ENCODE data around the gene DDIAS.
"Not testable (repeated sequence)": the region's sequence is repeated elsewhere in the genome, so short reads cannot be mapped to it uniquely, and the experiment has no call there.

The DDIAS gene, protein sequence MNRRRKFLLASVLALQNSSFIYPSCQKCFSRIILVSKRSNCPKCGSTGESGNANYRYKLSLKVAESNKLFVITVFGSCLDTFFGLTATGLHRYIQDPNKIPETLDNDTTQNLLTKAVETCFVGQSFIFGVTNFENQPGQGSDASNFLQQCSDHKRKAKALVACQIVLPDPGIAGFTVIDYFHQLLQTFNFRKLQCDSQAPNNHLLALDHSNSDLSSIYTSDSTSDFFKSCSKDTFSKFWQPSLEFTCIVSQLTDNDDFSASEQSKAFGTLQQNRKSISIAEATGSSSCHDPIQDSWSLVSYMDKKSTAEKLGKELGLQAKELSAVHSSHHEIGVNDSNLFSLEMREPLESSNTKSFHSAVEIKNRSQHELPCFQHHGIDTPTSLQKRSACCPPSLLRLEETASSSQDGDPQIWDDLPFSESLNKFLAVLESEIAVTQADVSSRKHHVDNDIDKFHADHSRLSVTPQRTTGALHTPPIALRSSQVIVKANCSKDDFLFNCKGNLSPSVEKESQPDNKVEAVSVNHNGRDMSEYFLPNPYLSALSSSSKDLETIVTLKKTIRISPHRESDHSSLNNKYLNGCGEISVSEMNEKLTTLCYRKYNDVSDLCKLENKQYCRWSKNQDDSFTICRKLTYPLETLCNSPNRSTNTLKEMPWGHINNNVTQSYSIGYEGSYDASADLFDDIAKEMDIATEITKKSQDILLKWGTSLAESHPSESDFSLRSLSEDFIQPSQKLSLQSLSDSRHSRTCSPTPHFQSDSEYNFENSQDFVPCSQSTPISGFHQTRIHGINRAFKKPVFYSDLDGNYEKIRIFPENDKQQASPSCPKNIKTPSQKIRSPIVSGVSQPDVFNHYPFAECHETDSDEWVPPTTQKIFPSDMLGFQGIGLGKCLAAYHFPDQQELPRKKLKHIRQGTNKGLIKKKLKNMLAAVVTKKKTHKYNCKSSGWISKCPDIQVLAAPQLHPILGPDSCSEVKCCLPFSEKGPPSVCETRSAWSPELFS

DNA sequence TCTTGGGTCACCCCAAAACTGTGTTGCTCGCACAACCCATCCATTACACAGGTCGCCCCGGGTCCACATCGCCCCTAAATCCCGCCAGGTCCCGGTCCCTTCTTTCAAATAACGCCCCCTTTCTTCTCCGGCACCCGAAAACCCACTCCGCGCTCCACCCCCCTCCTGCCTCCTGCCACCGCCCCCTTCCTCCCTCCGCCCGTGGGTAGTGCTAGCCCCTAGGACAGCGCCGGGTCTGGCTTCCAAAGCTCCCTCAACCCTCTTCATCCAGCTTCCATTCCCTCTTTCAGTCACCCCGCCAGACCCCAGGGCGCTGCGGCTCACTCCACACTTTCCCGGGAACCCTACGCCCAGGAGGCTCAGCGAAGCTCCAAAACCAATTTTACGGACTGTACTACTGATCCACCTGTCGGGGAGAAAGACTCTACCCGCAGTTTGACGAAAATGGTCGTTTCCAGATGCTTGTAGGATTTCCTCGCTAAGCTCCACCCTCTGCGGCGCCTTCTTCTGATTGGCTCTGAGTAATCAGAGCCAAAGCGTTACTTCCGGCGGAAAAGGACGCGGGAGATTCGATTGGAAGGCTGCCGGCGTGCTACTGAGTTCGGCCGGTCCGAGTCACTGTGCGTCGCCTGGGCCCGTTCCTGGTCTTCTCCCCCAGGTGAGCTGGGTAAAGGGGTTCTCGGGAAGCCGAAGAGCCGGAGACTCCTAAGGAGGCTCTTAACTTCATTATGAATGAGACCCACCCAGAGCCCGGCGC, at the start of gene DDIAS:
TSS of gene DDIAS (plus strand) at position 572 of the 757 bp plus-strand sequence. CDS start 13,003 bp downstream, outside the sequence.
- peak; percentile 89 for DNase-seq

DNA sequence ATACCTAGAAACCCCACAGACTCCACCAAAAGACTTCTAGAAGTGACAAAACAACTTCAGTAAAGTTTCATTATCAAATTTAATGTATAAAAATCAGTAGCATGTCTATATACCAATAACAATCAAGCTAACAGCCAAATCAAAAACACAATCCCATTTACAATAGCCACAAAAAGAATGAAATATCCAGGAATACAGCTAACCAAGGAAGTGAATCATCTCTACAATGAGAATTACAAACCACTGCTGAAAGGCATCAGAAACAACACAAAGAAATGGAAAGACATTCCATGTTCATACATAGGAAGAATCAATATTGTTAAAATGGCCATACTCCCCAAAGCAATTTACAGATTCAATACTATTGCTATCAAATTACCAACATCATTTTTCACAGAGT, 47.3 kb upstream of the DDIAS start:
- no peak for DNase-seq

DNA sequence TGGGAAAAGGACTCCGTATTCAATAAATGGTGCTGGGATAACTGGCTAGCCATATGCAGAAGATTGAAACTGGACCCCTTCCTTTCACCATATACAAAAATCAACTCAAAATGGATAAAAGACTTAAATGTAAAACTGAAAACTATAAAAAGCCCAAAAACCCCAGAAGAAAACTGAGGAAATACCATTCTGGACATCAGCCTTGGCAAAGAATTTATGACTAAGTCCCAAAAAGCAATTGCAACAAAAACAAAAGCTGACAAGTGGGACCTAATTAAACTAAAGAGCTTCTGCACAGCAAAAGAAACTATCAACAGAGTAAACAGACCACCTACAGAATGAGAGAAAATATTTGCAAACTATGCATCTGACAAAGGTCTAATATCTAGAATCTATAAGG, 46.6 kb upstream of the DDIAS start:
- not testable (repeated sequence) for DNase-seq

DNA sequence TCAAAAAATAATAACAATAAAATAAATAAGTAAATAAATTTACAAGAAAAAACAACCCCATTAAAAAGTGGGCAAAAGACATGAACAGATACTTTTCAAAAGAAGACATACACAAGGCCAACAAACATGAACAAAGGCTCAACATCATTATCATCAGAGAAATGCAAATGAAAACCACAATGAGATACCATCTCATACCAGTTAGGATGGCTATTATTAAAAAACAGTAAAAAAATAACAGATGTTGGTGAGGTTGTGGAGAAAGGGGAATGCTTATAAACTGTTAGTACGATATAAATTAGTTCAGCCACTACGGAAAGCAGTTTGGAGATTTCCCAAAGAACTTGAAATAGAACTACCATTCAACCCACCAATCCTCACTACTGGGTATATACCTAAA, 45.9 kb upstream of the DDIAS start:
- DNase-seq = no peak

DNA sequence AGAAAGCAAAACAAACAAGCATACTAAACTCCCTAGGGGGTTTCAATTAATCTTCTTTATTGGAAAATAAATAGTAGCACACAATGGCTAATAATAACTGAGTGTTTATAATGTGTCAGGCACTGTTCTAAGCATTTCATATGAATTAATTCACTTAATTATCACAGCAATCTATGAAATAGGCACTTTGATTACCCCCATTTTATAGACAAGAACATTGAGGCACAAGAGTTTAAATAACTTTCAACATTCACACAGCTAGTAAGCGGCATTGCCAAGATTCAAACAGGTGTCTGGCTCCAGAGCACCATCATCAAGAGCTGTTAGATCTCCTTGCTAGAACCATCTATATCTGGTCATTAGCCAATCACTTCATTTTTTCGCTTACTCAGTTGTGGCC, 44.4 kb upstream of the DDIAS start:
- no peak for DNase-seq

DNA sequence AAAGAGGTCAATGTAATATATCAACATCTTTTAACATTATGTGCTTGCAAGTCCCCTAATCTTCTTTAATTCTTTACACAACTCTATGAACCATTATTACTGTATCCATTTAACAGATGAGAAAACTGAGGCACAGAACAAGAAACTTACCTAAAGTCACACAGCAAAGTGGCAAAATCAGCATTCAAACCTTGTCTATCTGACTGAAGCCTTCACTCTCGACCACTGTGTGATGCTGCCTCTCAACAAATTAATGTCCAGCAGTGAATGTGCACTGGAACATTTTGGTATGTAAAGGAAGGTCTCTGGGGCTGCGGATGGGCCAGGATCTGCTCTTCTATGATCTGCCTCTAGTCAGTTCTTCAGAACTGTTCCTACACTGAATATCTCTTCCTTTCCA, 43.4 kb upstream of the DDIAS start:
- DNase-seq = no peak

DNA sequence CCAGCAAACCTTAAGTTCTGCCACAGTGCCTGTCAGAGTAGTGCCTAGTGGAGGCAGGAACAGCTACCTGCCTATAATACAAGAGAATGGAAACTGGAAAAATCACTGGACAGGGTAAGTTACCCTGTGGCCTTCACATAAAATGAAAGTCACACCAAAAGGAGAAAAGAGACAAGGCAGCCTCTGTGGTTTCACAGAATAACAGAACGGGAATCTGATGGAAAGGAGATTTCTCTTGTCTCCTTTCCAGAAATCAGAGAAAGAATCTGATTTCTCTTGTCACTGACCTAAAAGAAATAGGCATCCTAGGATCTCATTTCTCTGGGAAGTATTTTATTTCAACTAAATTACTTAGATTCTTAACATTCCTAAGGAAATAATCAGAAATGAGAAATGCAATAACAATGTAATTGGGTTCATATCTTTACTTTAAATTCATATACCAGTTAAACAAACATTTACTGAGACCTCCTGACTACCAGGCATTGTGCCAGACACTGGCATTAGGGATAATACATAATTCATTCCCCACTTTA, 42.9 kb upstream of the DDIAS start:
- no peak for DNase-seq

DNA sequence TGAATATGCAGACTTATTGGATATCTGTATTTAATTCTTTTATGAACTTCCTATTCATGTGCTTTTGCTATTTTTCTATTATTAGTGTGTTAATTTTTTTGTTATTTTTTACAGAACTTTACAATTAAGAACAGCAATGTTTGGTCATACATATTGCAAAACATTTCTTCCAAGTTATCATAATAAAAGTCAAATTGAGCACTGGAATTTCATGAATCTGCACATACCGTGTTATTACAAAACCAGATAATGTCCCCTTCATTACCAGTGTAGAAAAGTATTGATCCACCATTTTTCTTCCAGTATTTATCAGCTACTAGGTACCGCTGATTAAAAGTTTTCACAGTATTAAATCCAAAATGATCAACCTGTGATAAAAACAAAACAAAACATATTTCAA, 41.8 kb upstream of the DDIAS start:
- DNase-seq = no peak

DNA sequence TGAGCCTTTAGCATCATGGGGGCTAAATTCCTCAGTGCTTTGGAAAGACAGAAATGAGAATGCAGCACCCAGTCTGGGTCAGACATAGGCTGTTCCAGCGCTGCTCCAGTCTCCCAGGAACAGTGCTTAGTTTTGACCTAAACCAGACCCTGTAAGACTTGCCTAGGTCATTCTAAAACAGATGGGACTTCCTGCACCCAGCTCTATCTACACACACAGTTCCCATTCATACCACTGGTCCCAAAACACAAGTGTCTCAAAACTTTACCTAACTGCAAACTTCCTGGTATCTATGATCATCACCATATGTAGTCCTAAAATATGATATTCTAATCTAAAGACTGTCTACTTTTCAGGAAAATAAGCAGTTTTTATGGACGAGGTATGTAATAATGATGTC, 39.2 kb upstream of the DDIAS start:
- DNase-seq = no peak

DNA sequence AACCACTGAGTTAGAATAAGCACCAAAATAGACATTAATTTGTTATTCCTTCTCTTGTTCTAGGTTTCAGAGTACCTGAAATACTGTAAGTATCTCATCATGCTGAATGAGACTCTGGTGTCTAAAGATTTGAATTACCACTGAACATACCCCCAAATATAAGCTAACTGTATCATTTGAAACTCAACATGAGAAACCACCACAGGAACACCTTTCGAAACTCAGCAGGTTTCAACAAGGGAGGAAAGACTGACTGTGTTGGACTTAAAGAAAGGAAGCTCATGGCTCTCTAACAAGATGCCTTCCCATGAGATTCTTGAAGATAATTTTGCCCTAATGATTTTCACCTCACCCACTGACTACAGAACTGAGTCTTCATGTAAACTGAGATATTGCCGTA, 38.3 kb upstream of the DDIAS start:
- DNase-seq = no peak

DNA sequence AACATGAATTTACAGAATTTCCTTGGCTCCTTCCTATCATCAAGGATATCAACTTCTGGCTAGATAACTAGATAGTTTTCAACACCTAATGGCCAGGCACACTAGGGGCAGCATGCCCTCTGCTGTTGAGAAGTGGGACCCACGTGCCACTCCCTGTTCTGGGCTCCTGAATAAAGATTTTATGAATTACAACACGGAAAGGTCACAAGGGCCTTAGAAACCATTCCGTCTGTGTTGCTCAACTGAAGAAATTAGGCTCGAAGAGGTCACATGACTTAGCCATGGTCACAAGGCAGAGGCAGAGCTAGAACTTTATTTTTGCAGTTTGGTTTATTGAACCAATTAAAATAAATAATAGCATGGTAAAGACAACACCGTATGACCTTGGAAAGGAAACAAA, 37.3 kb upstream of the DDIAS start:
- DNase-seq = peak; percentile 1

DNA sequence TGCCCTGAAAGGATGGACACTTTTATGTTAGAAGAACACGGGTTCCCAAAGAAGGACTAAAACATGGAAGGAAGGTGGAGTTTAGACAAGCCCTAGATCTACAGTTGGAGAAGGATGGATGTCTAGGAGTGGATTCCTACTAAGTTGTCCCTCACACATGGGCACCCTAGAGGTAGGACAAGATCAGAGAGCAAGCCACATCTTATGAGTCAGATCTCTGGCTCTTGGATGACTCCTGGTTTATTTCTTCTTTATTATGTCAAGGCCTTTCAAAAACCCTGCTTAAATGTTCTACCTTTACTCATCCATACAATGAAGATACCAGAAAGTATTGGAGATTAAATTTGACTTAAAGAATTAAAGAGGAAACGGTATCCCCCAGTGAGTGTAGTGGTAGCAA, 35.7 kb upstream of the DDIAS start:
- DNase-seq = no peak

DNA sequence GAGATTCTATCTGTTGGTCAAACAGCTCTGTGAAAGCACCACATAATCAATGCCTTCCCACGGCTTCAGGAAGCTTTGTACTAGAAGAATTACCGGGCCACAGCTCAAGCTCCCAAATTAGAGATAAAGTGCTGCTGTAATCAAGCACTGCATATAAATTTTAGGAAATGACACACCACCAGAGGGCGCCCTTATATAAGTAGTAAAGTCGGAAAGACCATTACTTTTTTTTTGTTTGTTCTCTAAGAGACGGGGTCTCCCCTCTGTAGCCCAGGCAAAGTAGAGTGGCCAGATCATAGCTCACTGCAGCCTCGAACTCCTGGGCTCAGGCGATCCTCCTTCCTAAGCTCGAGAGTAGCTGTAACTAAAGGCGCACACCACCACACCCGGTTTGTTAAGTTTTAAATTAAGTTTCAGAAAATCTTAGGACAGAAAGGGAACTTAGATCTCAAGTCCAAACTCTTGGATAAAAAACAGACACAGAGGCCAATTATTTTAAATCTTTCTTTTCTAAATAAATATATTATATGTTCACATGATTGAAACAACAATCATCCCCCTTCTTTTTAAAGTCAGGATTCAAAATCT, 33.9 kb upstream of the DDIAS start:
- DNase-seq = peak; percentile 52

DNA sequence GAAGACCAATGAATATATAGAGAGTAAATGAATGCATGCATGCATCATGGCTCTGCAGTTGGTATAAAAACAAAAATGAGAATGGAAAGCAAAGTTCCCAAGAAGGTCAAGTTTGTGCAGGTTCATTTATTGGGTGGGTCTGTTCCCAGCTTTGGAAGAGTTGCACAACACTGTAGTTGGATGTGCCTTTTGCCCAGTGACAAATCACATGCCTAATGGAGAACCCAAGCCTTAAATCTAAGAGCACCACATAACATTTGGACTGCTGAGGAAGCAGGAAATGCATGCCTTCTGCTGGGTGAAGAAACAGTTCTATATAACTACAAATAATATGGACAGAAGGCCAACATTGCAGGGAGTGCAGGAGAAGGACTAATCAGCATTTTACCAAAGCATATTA, 31.9 kb upstream of the DDIAS start:
- DNase-seq = no peak

DNA sequence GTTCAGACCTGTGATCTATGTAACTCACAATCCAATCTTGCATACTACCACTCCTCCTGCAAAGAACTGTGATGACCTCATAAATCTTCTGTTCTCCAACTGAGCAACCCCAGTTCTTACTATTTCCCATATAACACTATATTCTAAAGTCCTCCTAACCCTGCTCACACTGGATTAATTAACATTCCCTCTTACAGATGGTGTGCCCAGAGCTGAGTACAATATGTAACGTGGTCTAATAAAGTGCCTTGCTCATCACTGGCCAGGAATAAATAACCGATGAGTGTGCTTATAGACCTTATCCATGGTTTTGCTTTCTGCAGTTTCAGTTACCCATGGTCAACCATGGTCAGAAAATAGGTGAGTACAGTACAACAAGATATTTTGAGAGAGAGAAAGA, 29.9 kb upstream of the DDIAS start:
- DNase-seq = no peak

DNA sequence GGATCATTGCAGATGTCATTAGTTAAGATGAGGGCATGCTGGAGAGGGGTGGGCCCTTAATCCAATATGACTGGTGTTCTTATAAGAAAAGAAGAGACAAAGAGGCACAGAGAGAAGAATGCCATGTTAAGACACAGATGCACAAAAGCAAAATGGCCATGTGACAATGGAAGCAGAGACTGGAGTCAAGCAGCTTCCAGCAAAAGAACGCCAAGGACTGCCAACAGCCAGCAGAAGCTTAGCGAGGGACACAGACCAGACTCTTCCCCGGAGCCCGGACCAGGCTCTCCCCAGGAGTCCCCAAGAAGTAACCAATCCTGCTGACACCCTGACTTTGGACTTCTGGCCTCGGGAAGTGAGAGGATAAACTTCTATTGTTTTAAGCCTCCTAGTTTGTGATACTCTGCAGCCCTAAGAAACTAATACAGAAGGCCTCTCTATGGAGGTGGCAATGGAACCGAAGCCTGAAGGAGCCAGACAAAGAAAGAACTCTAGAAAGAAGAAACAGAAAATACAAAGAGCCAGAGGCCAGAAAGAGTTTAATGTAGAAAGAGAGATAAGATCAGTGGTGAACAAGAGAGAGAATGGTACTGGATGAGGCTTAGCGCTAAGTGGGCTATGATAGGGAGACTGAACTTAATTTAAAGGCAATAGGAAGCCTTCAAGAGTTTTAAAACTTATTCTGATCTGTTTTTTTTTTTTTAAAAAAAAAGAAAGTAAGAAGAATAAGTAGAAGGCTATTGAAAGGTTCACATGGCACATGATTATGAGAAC, 29.0 kb upstream of the DDIAS start:
- DNase-seq = no peak

DNA sequence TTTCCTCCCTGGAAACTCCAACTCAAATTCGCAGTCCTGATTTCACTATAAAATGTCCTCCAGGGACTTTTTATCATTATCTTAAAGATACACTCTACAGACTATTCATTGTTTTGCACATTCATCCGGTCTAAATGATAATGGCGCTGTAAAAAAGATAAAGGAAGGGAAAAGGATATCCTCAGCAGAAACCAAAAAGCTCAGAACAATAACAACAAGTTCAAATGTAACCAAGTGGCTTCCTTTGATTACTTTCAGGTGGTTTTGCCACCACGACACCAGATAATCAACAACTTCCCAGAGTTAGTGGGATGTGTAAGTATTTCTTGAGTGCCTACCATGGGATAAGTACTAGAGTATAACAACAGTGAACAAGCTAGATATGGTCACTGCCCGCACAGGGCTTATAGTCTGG, 27.6 kb upstream of the DDIAS start:
- no peak for DNase-seq

DNA sequence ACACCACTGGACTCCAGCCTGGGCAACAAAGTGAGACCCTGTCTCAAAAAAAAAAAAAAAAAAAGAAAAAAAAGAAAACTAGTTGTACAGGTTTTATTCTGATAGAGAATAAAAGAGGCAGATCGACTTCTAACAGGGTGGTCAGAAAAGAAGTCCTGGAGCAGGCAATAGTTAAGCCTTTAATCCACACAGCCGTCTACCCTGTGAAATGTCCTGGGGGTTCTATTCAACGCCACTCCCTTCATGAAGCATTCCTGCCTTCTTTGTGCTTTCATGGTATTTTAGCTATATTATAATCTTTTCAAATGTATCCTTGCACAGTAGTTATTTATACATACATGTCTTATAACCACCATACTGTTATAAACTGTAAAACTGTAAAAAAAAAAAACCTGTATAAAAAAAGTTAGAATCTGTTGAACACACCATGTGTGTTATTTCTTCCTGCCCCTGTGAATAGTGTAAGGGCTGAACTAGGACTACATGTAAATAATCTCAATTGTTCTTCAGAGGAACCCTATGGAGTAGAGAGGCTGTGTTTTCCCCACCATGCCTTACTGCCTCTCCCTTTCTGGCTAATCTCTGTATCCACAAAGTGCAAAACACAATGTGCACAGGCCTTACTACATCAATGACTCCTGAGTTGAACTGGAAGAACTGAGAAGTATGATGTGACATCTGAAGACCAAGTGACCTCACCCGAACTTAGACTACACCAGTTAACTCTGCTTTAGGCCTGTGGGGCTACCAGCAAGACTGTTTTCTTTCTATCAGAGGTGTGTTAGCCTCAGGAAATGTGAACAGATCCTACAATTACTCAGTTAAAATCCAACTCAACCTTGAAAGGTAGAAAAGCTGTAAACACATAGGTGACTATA, 26.7 kb upstream of the DDIAS start:
- no peak for DNase-seq

DNA sequence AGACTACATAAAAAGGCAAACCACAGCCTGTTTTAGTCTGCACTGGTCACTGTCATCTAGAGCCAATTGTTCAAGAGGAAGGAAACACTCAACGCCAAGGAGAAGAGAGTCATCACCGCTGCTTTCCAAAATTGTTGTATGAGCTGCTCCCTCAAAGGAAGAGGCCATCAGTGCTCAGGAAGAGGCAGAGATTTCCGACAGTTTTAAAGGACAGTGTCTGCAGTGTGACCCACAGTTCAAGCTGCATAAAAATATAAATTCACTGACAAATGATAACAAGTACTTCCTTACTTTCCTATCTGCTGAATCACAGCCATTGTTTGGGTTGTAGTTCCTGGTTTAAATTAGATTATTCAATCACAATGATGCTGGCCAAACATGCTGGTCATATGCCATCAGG, 17.7 kb upstream of the DDIAS start:
- DNase-seq = no peak

DNA sequence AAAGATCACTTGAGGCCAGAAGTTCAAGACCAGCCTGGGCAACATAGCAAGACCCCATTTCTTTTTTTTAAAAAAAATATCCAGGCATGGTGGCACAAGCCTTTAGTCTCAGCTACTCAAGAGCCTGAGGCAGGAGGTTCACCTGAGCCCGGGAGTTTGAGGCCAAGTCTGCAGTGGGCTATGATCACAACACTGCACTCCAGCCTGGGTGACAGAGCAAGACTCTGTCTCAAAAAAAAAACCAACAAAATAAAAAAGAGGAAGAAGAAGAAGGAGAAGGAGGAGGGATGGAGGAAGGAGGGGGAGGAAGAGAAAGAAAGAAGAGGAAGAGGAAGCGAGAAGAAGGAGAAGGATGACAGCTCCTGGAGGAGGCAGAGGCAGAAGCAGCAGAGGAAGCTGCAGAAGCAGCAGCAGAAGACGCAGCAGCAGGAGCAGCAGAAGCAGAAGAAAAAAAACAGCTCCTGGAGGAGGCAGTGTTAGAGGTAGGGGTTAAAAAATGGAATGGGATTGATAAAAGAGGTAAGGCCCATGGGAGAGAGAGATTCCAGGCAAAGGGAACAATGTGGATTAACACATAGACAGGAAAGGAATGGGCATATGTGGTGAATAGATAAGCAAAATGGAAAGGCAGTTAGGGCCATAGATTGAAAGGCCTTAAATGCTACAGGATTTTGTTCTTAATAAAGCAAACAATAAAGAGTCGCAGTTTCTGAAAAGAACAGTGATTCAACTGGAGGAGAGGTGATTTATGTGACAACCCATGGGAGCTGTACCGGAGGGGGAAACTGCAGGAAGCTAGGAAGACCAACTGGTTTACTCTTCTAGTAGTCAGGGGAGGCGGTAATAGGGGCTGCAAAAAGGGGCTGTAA, 12.2 kb upstream of the DDIAS start:
- no peak for DNase-seq
